GM06990 (cell line): ENCODE results near the gene LHFPL6.

Experiments used
- DNase-seq: peaks from one replicate; pipeline ENCODE4 v3.0.0-alpha.2; 2011; ENCODE audit not compliant: insufficient read length; ENCODE audit errors: extremely low read depth
- H3K27me3 ChIP-seq: replicated peaks from 2 replicates; pipeline ENCODE4 v1.6.0; 2011; ENCODE audit warnings: low read length; ENCODE audit not compliant: control insufficient read depth, insufficient read depth
- H3K36me3 ChIP-seq: 2 replicates; pipeline ENCODE4 v1.5.1; 2011; ENCODE audit warnings: low read length; ENCODE audit not compliant: control insufficient read depth, insufficient read depth
- H3K4me3 ChIP-seq: replicated peaks from 2 replicates; pipeline ENCODE4 v1.5.1; 2011; ENCODE audit warnings: low read depth, mild to moderate bottlenecking, control low read depth, low read length
- CTCF ChIP-seq: IDR thresholded peaks from 2 replicates; pipeline ENCODE4 v1.5.1; 2011; ENCODE audit warnings: low read length, control low read depth, mild to moderate bottlenecking, inconsistent platforms; ENCODE audit not compliant: insufficient read depth, poor library complexity, severe bottlenecking

Gene LHFPL6

GRCh38 chr13:39602277-39602613 is 748 bp downstream of the LHFPL6 start:
- DNase-seq, result no peak
- no peaks in the 10 kb centered on the region for H3K36me3 ChIP-seq
- H3K4me3 ChIP-seq, result peak overlapping the region; percentile 73
- TF ChIP-seq CTCF, result no peak
- H3K27me3 ChIP-seq, result no peaks in the 10 kb centered on the region; the same call in 1 of the 2 replicates

- DNase-seq, result no peak
- no peak overlapping the region for H3K4me3 ChIP-seq
- no peaks in the 10 kb centered on the region; the same call in 1 of the 2 replicates for H3K27me3 ChIP-seq
- no peak for TF ChIP-seq CTCF
- H3K36me3 ChIP-seq, result no peaks in the 10 kb centered on the region
Measured at GRCh38 chr13:39601636-39602035, 1.4 kb downstream of the LHFPL6 start.

GRCh38 chr13:39600766-39601165 is 2.2 kb downstream of the LHFPL6 start:
- Histone ChIP-seq H3K36me3 (no peaks in the 10 kb centered on the region), H3K4me3 (no peak overlapping the region), H3K27me3 (no peaks in the 10 kb centered on the region; the same call in 1 of the 2 replicates)
- no peak for TF ChIP-seq CTCF
- DNase-seq, result no peak

- no peaks in the 10 kb centered on the region for H3K36me3 ChIP-seq
- H3K27me3 ChIP-seq, result no peaks in the 10 kb centered on the region; the same call in 1 of the 2 replicates
- DNase-seq, result no peak
- H3K4me3 ChIP-seq, result no peak overlapping the region
- no peak for TF ChIP-seq CTCF
Measured at GRCh38 chr13:39599842-39600241, 3.2 kb downstream of the LHFPL6 start.

GRCh38 chr13:39599012-39599411 is 4.0 kb downstream of the LHFPL6 start:
- TF ChIP-seq CTCF, result no peak
- Histone ChIP-seq H3K36me3 (no peaks in the 10 kb centered on the region), H3K4me3 (no peak overlapping the region), H3K27me3 (no peaks in the 10 kb centered on the region; the same call in 1 of the 2 replicates)
- DNase-seq, result no peak

GRCh38 chr13:39597838-39598237 is 5.2 kb downstream of the LHFPL6 start:
- no peaks in the 10 kb centered on the region; the same call in 1 of the 2 replicates for H3K27me3 ChIP-seq
- H3K4me3 ChIP-seq, result no peak overlapping the region
- no peak for DNase-seq
- no peak for TF ChIP-seq CTCF
- H3K36me3 ChIP-seq, result no peaks in the 10 kb centered on the region
